HG03025 (cell line): ENCODE measurements around the gene SLC27A3.

Experiments
- ATAC-seq: cut with Tn5 transposase; IDR thresholded peaks from one replicate; pipeline ENCODE4 v1.9.1; 2021; ENCODE audit warnings: mild to moderate bottlenecking, moderate library complexity; ENCODE audit not compliant: unreplicated experiment, low FRiP score

SLC27A3 gene, protein sequence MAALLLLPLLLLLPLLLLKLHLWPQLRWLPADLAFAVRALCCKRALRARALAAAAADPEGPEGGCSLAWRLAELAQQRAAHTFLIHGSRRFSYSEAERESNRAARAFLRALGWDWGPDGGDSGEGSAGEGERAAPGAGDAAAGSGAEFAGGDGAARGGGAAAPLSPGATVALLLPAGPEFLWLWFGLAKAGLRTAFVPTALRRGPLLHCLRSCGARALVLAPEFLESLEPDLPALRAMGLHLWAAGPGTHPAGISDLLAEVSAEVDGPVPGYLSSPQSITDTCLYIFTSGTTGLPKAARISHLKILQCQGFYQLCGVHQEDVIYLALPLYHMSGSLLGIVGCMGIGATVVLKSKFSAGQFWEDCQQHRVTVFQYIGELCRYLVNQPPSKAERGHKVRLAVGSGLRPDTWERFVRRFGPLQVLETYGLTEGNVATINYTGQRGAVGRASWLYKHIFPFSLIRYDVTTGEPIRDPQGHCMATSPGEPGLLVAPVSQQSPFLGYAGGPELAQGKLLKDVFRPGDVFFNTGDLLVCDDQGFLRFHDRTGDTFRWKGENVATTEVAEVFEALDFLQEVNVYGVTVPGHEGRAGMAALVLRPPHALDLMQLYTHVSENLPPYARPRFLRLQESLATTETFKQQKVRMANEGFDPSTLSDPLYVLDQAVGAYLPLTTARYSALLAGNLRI

DNA sequence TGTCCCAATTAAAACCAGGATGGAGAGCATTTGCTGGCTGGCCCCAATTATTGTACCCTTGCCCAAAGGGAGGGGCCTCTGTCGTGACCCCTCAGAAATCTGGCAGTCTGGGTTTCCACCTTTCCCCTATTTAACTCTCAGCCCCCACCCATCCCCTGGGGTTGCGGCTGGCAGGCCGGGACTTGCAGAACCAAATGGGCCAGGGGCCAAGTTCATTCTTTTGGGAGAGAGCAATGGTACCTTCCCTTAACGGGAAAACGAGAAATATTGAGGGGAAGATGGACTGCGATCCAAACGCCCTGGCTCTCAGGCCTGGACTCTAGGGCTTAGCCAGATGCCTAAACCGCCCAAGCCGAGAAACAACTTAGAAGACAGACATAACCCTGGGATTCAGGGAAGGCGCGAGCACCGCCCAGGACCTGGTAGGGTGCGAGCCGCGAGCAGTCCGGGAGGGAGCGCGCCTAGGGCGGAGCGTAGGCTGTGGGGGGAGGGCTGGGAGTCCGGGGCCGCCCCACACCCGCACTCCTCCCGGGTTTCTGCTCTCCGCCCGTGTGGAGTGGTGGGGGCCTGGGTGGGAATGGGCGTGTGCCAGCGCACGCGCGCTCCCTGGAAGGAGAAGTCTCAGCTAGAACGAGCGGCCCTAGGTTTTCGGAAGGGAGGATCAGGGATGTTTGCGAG lies at the start of gene SLC27A3:
Gene SLC27A3 (plus strand): TSS at position 628 of the 678 bp plus-strand sequence. CDS start 91 bp downstream, outside the sequence.
- ATAC-seq = no peak

DNA sequence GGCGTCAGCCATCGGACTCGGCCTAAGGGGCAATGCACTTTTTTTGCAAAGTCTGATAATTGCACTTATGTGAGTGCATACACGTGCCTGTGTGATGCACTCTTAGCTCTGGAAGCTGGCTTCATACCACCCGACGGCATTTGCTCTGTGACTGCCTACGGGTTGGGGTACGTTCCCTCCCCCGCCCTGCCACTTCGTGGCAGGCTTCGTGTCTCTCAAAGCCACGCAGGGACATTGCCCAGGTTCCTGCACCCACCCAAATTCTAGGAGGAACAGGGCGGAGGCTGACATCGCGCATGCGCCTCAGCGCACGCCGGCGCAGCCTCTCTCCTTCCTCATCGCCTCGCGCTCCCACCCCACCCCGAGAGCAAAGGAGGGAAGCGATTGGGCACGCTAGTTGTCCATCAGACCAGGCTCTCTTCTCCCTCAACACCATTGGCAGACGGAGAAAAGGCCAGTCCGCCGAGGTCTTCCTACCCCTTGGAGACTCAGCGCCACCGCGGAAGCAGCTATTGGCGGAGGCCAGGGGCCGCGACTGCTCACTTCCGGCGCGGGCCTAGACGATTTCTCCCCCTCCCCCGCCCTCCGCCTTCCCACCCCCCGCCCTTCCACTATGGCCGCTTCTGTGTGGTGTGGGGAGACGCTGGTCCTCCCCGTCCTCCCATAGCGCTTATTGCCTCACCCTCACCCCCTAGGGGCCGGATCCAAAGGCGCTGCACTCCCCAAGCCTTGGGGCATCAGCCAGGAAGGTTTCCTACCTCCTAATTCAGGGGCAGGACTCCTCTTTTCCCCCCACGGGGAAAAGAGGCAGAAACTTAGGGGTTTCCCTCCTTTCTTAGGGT lies 47.5 kb upstream of the SLC27A3 start, which contains the start of gene INTS3:
Gene INTS3 (plus strand): TSS at position 588 of the 842 bp plus-strand sequence. CDS start 585 bp downstream, outside the sequence.
- peak; percentile 97 for ATAC-seq

DNA sequence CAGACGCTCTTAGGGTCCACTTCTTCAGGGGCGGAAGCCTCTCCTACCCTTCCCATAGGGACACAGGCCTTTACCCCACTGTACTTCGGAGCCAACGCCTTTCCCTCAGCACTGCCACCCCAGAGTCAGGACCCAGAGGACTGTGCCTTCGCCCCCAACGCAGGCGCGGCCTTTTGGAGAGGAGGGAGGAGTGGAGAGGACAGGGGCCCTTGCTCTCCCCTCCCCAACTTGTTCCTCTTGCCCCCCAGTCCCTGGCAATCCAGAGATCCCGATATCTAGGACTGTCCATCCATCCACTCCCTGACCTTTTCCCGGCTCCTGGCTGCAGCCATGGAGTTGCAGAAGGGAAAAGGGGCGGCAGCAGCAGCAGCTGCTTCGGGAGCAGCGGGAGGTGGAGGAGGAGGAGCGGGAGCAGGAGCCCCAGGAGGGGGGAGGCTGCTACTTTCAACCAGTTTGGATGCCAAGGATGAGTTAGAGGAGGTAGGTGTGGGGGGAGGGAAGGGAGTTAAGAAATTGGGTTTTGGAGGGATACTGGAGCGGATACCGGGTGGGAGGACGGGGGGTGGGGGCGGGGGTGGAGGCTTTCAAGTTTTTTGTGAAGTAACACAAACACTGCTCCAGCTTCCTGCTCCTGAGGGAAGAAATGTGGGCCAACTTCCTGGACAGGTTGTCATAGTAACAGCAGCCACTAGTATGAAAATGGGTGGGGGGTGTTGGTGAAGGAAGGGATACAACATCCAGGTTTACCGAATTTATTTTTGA lies 46.7 kb upstream of the SLC27A3 start:
- no peak for ATAC-seq

DNA sequence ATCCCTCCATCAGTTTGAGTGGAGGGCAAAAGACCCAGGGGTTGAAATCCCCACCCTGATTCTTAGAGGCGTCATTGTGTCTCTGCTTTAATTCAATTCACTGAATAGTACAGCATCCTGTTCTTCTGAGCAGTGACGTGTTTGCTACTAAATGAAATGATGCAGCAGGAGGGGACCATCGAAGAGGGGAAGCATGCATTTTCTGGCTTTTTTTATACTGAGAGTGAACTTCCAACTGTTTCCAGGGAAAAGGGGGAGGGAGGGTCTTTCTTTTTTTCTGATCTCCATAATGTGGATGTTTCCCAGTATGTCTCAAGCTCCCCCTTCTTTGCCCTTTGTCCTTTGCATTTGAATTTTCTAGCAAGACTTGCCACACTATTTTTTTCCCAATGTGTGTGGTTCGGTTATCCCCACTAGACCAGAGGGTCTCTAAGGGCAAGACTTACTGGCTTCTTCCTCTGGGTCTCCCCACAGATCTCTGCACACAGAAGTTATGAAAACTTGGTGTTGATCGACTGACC lies 44.7 kb upstream of the SLC27A3 start:
- ATAC-seq = no peak

DNA sequence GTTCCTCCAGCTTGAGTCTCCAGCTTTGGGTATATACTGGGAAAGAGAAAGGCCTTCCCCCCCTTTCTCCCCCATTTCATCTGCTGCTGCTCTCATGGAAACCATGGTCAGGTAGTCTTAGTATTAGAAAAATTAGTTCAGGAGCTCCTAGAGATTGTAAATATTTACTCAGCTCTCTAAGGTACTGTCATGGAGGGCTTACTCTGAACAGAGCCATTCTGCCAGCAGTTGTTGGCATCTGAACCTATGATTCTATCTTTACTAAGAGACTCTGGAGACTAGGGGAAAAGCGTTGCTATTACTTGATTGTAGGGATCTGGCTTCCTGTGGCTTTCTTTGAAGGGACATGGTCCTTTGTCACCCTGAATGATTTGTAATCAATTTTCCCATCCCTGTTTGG lies 41.2 kb upstream of the SLC27A3 start:
- no peak for ATAC-seq

DNA sequence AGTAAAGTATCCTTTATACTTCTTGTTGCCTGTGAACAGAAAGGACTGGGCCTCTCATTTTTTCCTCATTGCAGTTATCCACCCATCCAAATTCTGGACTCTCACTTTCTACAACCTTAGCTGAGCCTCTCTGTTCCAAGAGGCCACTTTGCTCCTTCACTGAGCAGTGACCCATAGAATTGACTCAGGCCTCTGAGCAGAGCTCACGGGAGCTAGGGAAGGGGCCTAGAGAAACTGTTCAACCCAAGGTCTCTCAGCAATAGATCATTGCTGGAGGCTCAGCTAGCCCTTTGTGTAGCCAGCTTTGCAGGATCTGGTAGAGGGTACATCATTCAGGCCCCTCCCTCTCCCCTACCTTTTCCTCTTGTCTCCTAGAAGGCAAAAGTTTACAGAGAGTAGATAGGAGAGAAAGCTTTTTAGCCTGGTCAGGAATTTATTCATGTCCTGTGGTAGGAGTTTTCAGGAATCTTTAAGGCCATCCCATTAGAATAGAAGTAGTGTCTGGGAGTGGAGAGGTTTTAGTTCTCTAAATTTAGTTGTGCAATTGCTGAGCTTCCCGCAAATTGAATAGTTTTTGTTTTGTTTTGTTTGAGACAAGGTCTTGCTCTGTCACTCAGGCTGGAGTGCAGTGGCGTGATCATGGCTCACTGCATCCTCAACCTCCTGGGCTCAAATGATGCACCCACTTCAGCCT lies 40.7 kb upstream of the SLC27A3 start:
- ATAC-seq = no peak

DNA sequence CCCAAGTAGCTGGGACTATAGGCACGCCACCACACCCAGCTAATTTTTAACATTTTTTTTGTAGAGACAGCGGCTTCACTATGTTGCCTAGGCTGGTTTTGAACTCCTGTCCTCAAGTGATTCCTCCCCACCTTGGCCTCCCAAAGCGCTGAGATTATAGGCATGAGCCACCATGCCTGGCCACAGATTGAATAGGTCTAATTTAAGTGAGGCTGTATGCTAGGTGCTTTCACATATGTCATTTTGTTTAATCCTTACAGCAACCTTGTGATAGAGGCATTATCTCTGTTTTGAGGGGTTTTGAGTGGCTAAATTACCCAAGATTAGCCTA lies 40.2 kb upstream of the SLC27A3 start:
- no peak for ATAC-seq

DNA sequence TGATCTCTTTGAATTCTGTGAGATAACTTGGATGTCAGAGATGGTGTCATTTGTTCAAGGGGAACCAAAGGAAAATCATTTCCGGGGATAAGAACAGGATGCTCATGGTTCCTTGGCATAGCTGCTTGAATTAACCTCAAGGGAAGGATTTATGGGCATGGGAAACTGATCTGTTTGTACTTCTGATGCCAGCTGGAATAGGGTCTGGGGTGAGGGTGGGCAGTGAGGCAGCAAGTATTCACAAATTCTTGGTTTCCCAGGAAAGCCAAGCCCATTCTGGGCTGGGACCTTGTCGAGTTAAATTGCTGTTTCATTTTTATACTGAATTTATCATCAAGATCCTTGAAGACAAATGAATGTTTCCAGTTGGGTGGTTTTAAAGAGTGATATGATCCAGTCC lies 33.2 kb upstream of the SLC27A3 start:
- no peak for ATAC-seq

DNA sequence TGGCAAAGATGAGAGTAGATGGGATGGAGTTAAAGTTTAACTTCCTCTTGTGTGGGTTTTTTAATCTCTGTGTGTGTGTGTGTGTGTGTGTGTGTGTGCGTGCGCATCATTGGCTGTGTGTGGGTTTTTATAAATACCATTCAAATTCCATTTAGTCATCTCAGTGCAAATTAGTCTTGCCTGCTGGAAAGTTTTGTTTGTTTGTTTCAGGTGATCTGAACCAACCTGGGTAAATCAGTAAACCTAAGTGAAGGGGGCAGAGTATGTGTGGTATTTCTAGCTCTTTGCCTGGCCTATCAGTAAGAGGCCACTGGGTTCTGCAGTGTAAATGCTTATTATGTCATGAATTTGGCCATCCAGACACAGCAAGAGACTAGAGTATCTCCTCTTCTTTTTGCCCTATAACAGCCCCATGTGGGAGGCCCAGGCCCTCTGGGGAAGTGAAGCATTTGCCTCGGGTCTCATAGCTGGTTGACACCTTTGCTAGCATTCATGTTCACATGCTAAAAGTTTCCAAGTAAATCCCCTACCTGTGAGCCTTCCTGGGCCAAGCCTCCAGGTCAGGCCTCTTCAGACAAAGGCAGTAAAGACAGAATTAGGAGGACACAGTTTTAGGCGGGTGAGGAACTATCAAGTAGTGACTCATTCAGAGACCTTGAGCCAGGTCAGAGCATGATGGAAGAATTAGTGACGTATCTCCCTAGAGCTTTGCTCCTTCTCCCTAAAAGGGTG lies 32.6 kb upstream of the SLC27A3 start:
- no peak for ATAC-seq

DNA sequence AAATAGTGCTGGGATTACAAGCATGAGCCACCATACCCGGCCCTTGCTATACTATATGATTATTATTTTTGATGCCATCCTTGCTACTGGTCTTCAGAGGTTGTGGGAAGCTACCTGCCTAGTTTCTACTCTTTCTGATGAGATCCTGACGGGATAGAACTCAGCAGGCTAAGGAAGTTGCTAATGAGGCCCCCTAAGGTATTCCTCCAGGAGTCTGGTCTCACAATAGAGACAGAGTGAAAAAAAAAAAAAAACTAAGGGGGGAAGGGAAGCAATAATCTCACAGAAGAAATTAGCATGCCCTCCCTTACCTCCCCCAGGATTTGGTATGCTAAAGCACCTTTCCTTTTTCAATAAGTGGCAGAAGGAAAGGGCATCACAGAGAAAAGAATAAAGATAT lies 29.8 kb upstream of the SLC27A3 start:
- ATAC-seq = no peak

DNA sequence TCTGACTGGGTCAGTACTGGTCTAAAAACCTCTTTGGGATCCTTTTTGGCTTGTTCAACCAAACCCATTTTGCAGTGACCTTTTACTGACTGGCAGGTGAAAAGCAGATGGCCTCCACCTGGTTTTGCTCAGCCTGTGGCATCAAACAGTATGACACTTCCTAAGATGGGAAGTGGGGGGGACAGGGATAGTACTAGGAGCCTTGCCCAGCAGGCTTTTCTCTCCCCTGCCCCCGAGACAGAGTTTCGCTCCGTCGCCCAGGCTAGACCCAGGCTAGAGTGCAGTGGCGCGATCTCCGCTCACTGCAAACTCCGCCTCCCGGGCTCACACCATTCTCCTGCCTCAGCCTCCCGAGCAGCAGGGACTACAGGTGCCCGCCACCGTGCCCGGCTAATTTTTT lies 29.0 kb upstream of the SLC27A3 start:
- no peak for ATAC-seq

DNA sequence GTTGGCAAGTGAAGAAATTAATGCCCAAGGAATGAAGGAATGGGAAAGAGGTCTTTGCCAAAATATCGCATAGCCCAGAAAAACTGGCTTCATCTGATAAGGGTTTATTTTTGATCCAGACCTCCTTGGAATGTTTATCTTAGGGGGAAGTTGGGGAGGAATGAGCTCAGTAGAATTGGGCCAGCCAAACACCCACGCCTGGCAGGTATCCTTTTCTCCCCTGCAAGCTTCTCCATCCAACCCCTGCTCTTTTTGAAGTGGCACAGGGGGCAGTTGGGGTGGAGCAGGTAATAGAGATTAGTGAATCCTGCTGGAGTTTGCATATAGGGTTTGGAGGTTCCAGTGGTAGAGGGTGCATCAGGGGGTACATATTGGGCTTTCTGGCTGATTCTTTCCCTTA lies 26.3 kb upstream of the SLC27A3 start:
- no peak for ATAC-seq

DNA sequence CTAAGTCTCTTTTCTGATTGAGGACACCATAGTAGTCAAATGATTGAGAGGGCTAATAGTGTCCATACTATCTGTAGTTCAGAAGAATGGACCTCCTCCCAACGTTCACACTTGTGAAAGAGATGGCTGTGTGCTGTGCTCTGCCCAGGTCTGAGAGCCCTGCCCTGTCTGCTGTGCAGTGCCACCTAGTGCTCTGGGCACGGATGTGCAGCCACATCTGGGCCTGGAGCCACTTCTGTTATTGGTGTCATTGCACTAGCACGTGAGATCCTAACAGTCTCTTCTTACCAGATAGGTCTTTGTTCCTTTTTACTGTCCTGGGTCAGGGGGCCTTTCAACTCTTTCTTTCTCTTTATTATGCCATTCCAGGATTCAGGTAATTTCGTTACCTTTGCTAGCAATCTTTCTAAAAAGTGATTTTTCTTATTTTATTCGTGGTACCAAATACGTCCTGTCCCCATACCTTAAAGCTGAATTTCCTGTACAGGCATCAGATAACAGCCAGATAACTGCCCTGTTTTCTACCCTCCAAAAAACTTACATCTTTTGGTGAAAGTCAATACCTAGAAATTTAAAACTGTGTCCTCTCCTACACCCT lies 25.7 kb upstream of the SLC27A3 start:
- no peak for ATAC-seq

DNA sequence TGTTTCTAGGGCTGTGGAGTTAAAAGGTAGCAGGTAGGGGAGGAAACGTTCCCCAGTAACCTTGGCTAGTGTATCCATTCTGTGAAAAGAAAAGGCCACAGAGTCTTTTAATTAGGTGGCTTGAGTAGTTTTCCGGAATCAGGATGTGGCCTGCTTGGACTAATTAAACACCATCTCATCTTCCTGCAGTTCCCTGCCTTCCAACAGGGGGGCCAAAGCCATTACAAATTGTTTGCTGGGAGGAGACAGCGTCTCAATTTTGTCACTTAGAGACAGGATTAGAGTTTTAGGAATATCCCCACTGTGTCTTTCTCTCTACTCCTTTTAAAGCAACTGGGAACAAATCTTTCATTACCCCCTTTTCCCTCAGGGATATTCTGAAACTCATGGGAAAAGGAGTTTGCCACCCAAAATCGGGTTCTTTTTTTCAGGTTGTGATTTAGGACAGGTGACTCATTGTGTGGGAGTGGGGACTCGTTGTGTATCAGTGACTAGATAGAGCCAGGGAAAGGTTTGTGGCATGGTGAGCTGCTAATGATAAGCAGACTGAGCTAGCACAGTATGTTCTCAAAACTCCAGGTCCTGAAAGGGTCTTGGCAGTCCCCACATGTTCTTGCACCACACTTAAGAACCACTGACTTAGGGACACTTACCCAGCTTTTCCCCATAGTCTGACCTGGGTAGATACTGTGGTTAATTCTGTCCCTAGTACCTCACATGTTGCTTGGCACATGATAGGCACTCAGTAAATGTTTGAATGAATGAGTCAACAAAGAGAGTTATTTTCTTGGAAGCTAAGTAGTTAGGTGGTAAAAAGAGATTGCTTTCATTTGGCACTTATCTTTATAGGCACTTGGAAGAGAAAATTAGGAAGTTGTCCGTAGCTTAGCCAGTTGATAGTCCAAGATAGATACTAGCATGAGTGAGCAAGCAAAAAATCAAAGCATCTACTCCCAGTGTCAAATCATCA lies 24.9 kb upstream of the SLC27A3 start:
- ATAC-seq = no peak

DNA sequence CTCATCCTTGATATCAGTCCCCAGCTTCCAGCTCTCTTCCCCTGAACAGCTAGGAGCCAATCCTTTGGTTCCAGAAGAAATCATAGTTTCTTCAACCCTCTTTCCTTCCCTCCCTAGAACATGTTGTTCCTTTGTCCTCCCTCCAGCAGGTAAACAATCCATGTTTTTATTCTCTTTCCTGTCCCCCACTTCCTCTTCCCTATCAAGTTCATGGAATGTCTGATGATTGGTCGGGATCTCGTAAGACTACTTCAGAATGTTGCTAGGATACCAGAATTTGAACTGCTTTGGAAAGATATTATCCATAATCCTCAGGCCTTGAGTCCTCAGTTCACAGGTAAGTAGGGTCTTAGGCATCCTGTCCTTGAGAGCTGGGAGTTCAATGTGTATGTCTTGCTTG lies 23.1 kb upstream of the SLC27A3 start:
- no peak for ATAC-seq

DNA sequence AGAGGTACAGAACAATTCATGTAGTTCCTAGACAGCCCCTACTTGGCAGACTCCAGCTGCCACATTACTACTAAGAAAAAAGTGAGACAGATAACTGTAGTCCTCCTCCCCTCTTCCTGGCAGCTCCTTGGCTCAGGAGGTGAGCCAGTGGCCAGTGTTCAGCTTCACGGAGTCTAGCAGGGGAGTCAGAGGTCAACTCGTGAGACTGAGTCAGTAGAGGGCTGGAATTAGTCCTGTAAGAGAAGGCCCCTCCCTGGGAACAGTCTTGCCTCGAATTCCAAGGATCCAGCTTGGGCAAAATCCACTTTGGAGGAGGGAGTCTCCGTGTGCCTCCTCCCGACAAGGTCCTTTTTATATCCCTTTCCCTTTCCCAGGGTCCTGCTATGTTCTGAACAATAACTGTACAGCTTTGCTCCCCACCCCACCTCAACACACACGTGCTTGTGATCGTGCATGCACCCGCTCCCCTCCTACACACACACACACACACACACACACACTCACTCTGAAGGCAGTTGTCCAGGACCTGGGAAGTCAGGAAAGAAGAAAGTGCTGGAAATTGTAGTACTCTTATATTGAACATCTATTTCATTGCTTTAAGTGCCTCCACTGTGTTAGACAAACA lies 22.5 kb upstream of the SLC27A3 start:
- no peak for ATAC-seq
